SU-DHL-6 (cell line): ENCODE data around the gene TXNDC5.

ENCODE experiments used
- CTCF ChIP-seq: fragments of 200-600 bp; sonication (generic); IDR thresholded peaks from one replicate; pipeline ENCODE4 v1.5.1; 2017; ENCODE audit warnings: antibody characterized with exemption, mild to moderate bottlenecking, low read length, moderate library complexity; ENCODE audit not compliant: insufficient read depth, poor library complexity, severe bottlenecking
- EZH2phosphoT487 ChIP-seq: fragments of 200-600 bp; sonication (generic), shearing (Covaris generic); conservative IDR thresholded peaks from 2 replicates; pipeline ENCODE4 v1.6.1; 2018; ENCODE audit warnings: mild to moderate bottlenecking, antibody characterized with exemption, low read length, moderate library complexity, mixed read lengths

- TF ChIP-seq CTCF (no peak), EZH2phosphoT487 (no peak)
Observed at GRCh38 chr6:7933794-7934193, 23.2 kb upstream of the TXNDC5 start.
